K562 (cell line): ENCODE data around the gene AMFR. TPM values are rescaled to one million over a fixed set of nuclear protein-coding genes. Genes with fewer than 3 reads are reported as not detected.

Experiments
- CAMTA2 ChIP-seq: fragments of 250-450 bp; sonication (Bioruptor Pico); conservative IDR thresholded peaks from 2 replicates; pipeline ENCODE4 v1.5.1; 2022
- CHCHD3 ChIP-seq: fragments of 250-450 bp; sonication (Bioruptor Pico); IDR thresholded peaks from 2 replicates; pipeline ENCODE4 v2.1.2; 2022; ENCODE audit warnings: mild to moderate bottlenecking
- JUNB ChIP-seq: fragments of 450-650 bp; formaldehyde crosslinking; conservative IDR thresholded peaks from 2 replicates; pipeline ENCODE4 v1.4.0; 2020; ENCODE audit warnings: mild to moderate bottlenecking
- SAP30 ChIP-seq: fragments of 200-600 bp; sonication (generic); IDR thresholded peaks from 2 replicates; pipeline ENCODE4 v1.6.1; 2012; ENCODE audit warnings: borderline replicate concordance, low read depth, mild to moderate bottlenecking, moderate library complexity, low read length, control low read depth, inconsistent platforms; ENCODE audit not compliant: insufficient read depth, poor library complexity, severe bottlenecking
- SMAD1 ChIP-seq: fragments of 150-350 bp; IDR thresholded peaks from 2 replicates; pipeline ENCODE4 v1.6.1; 2014; ENCODE audit warnings: low read length, low read depth; ENCODE audit not compliant: partially characterized antibody
- SMARCB1 ChIP-seq: IDR thresholded peaks from 2 replicates; pipeline ENCODE4 v1.6.1; 2011; ENCODE audit warnings: improper control_type of control experiment, low read depth; ENCODE audit not compliant: insufficient read length
- SRSF1 ChIP-seq: fragments of 200-400 bp; formaldehyde crosslinking; IDR thresholded peaks from 2 replicates; pipeline ENCODE4 v1.6.1; 2017; ENCODE audit warnings: mild to moderate bottlenecking, low read depth, low read length, moderate library complexity
- TOE1 ChIP-seq, 2 experiments: fragments of 450-650 bp in 1 of 2; sonication (generic) in 1 of 2; formaldehyde crosslinking in 1 of 2; IDR thresholded peaks; 2 replicates each; pipeline versions ENCODE4 v1.7.1 to v1.8.0; 2016 to 2022; ENCODE audit warnings: borderline replicate concordance in 2 of 2, mild to moderate bottlenecking in 2 of 2, antibody characterized with exemption in 1 of 2, inconsistent platforms in 1 of 2, low read depth in 1 of 2, missing genetic modification reagents in 1 of 2, moderate library complexity in 1 of 2
- ZNF449 ChIP-seq: fragments of 250-450 bp; sonication (Bioruptor Pico); IDR thresholded peaks from 2 replicates; pipeline ENCODE4 v1.8.0; 2022; ENCODE audit warnings: moderate library complexity, mild to moderate bottlenecking, inconsistent platforms
- polyA plus RNA-seq, 8 experiments: library from polyadenylated mRNA; depleted of rRNA in 4 of 8; stranded (reverse) in 5 of 8; unstranded in 3 of 8; fragments of >200 nt; fragmentation: Nextera tagmentation in 2 of 8; fragmentation: Illumina TruSeq in 1 of 8; extraction: Ambion mirVana in 2 of 8; extraction: Trizol in 1 of 8; gene quantifications; 2 replicates each; pipeline versions ENCODE4 v1.2.1 to v1.2.3, GENCODE V29; 2011 to 2014; ENCODE audit warnings: inconsistent platforms in 1 of 8, missing spikeins in 1 of 8
- total RNA-seq, 7 experiments: library from RNA; depleted of rRNA in 6 of 7; stranded (reverse); fragments of >200 nt in 6 of 7; fragmentation: Illumina TruSeq in 2 of 7; extraction: Trizol in 2 of 7; gene quantifications; 2 replicates each; pipeline versions ENCODE4 v1.2.1 to v1.2.3, GENCODE V29; 2011 to 2021; ENCODE audit warnings: low replicate concordance in 1 of 7
- TF ChIP-seq, protein P1 (sequence below): IDR thresholded peaks from 2 replicates; pipeline ENCODE4 v1.6.1; 2014; ENCODE audit warnings: antibody characterized with exemption

AMFR gene
- total and polyA plus RNA-seq, 9 of the 15 experiments (the other 6 are each of a cell fraction or from before 2014, with no cell fraction given) = 15.6 to 113 (median 58.4) TPM

DNA sequence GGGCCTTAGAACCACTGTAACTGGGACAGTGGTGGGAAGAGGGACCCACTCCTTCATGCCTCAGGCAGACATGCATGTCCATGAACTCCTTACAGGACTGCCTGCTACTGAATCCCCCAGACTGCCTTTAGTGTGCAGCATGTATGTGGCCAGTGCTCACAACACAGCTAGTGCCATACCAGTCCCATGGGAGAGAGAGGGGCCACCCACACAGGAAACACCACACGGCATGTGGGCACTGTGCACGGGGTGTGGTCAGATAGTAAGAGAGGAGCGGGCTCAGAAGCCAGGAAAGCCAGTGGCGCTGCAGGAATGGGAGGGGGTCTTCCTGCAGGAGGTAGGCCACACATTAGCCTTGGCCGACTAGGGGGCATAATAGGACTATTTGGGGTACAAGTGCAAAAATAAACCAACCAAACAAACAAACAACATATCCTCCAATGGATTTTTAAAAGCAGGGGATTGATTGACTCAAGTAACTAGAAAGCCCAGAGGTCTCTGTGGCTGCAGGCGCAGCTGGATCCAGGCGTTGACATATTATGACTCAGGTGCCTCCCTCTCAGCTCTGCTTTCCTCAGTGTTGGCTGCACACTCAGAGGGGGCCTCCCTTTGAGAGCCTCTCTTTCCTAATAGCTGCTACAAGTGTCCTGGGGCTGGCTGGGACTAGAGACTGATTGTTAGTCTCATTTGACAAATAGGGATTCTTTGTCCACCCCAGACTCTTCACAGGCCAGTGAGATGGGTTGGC lies 104.4 kb downstream of the AMFR start (continued):
- TF ChIP-seq ZNF449 (CRISPR knock-in tag) (no peak), SMAD1 (no peak), SMARCB1 (no peak), JUNB (no peak), SRSF1 (no peak), CHCHD3 (CRISPR knock-in tag) (no peak), CAMTA2 (CRISPR knock-in tag) (no peak), SAP30 (no peak), TOE1 (IDR thresholded peaks at IDR 0.05; ENCODE audit: borderline replicate concordance) (no peak), TOE1 (CRISPR knock-in tag; IDR thresholded peaks at IDR 0.05; ENCODE audit: borderline replicate concordance, low read depth) (no peak)
- TF ChIP-seq, protein P1, sequence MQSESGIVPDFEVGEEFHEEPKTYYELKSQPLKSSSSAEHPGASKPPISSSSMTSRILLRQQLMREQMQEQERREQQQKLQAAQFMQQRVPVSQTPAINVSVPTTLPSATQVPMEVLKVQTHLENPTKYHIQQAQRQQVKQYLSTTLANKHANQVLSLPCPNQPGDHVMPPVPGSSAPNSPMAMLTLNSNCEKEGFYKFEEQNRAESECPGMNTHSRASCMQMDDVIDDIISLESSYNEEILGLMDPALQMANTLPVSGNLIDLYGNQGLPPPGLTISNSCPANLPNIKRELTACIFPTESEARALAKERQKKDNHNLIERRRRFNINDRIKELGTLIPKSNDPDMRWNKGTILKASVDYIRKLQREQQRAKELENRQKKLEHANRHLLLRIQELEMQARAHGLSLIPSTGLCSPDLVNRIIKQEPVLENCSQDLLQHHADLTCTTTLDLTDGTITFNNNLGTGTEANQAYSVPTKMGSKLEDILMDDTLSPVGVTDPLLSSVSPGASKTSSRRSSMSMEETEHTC = no peak
